ENCODE measurements around the gene ARFGAP2.

The ARFGAP2 gene

DNA sequence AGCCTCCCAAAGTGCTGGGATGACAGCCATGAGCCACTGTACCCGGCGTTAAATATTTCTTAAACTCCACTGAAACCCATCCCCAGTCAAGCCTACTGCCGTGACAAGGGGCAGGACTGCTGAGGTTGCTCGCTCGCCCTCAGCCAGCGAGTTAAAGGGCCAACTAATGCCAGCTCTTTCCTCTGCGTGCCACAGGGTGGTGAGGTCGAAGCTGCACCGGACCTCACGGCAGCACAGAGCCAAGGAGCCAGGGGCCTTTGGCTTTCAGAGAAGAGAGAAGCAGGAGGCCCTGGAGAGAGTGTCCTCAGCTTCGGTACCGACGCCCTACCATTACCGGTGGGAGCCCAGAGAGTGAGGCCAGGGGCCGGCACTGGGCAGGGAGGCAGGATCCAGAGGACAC, 12.8 kb downstream of the ARFGAP2 start:
- no peak overlapping the region for H3K4me2 ChIP-seq
- no peaks in the 10 kb centered on the region; the same call in 1 of the 2 replicates for H3K36me3 ChIP-seq (ENCODE audit: insufficient read depth)
- H3K27ac ChIP-seq: no peak overlapping the region
- no peaks in the 10 kb centered on the region for H4K20me1 ChIP-seq (ENCODE audit: insufficient read depth)
- no peak overlapping the region for H2AFZ ChIP-seq (ENCODE audit: low read depth)
- no peaks in the 10 kb centered on the region for H3K27me3 ChIP-seq (ENCODE audit: insufficient read depth, low read depth)
- H3K79me2 ChIP-seq (ENCODE audit: insufficient read depth, low read depth): no peaks in the 10 kb centered on the region
- H3K9ac ChIP-seq: no peak overlapping the region
- H3K4me1 ChIP-seq (ENCODE audit: low read depth, poor library complexity, severe bottlenecking): peaks cover 3% of the 10 kb centered on the region
- TF ChIP-seq, protein P1, sequence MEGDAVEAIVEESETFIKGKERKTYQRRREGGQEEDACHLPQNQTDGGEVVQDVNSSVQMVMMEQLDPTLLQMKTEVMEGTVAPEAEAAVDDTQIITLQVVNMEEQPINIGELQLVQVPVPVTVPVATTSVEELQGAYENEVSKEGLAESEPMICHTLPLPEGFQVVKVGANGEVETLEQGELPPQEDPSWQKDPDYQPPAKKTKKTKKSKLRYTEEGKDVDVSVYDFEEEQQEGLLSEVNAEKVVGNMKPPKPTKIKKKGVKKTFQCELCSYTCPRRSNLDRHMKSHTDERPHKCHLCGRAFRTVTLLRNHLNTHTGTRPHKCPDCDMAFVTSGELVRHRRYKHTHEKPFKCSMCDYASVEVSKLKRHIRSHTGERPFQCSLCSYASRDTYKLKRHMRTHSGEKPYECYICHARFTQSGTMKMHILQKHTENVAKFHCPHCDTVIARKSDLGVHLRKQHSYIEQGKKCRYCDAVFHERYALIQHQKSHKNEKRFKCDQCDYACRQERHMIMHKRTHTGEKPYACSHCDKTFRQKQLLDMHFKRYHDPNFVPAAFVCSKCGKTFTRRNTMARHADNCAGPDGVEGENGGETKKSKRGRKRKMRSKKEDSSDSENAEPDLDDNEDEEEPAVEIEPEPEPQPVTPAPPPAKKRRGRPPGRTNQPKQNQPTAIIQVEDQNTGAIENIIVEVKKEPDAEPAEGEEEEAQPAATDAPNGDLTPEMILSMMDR (conservative IDR thresholded peaks at IDR 0.05; ENCODE audit: low read depth, low read length): no peak
- H3K4me3 ChIP-seq (IDR thresholded peaks at IDR 0.05; ENCODE audit: insufficient read depth, low read depth, low read length): no peak overlapping the region

DNA sequence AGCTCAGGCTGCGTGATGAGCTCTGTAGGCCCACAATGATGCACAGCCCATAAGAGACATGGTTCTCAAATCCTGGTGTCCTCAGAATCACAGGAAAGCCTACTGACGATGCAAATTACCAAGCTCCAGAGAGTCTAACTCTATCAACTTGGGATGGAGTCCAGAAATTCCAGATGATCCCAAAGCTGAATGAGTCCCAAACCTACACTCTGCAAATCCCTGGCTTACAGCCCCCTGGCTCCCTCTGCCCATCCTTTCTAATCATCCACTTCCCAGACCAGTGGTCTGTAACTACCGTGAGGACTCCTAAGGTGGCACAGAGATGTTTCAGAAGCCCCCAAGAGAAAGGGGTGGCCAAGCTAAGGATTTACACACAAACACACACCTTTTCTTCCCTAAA, 13.5 kb downstream of the ARFGAP2 start:
- Histone ChIP-seq H3K4me3 (IDR thresholded peaks at IDR 0.05; ENCODE audit: insufficient read depth, low read depth, low read length) (no peak overlapping the region), H3K79me2 (ENCODE audit: insufficient read depth, low read depth) (no peaks in the 10 kb centered on the region), H4K20me1 (ENCODE audit: insufficient read depth) (no peaks in the 10 kb centered on the region), H2AFZ (ENCODE audit: low read depth) (no peak overlapping the region), H3K36me3 (ENCODE audit: insufficient read depth) (no peaks in the 10 kb centered on the region; the same call in 1 of the 2 replicates), H3K27ac (no peak overlapping the region), H3K4me2 (no peak overlapping the region), H3K27me3 (ENCODE audit: insufficient read depth, low read depth) (no peaks in the 10 kb centered on the region), H3K9ac (no peak overlapping the region), H3K4me1 (ENCODE audit: low read depth, poor library complexity, severe bottlenecking) (peaks cover 3% of the 10 kb centered on the region)
- TF ChIP-seq, protein P1 (conservative IDR thresholded peaks at IDR 0.05; ENCODE audit: low read depth, low read length): no peak

DNA sequence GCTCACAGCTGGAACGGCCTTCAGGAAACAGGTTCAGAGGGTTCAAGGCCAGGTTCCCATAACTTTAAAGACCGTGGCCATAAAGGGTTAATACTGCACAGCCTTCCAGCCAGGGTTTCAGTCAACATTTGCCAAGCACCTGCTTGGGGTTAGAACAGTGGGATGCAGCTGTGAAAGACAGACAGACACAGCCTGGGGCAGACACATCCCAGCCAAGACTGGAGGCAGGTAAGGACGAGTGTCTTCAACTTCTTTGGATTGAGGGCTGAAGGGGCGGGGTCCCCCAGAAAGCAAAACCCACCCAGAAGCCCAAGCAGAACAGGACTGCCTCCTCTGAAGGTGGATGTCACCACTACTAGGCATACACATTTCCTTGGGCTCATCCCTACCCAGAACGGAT, 14.3 kb downstream of the ARFGAP2 start:
- Histone ChIP-seq H3K27me3 (ENCODE audit: insufficient read depth, low read depth) (no peaks in the 10 kb centered on the region), H3K9ac (no peak overlapping the region), H3K36me3 (ENCODE audit: insufficient read depth) (no peaks in the 10 kb centered on the region), H3K4me2 (no peak overlapping the region), H3K27ac (no peak overlapping the region), H3K4me1 (ENCODE audit: low read depth, poor library complexity, severe bottlenecking) (peaks cover 3% of the 10 kb centered on the region), H2AFZ (ENCODE audit: low read depth) (no peak overlapping the region), H3K79me2 (ENCODE audit: insufficient read depth, low read depth) (no peaks in the 10 kb centered on the region), H3K4me3 (IDR thresholded peaks at IDR 0.05; ENCODE audit: insufficient read depth, low read depth, low read length) (no peak overlapping the region), H4K20me1 (ENCODE audit: insufficient read depth) (no peaks in the 10 kb centered on the region)
- TF ChIP-seq, protein P1 (conservative IDR thresholded peaks at IDR 0.05; ENCODE audit: low read depth, low read length): no peak

DNA sequence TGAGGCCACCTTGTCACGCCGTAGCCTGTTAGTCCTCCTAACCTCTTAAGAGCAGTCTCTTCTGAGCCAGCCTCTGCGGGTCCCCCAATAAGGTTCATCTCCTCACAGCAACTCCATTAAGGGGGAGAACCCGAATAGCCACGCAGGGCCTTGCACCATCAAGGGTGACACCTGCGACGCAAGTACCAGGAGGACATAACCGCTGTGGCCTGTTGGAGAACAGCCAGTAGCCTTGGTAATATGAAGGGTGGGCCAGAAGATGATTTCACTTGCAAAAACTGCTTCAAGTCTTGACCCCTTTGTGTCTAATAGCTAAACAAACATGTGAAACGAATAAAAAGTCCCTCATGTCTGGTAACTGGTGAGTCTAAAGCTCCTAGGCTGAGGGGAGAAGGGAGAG, 14.8 kb downstream of the ARFGAP2 start:
- TF ChIP-seq, protein P1 (conservative IDR thresholded peaks at IDR 0.05; ENCODE audit: low read depth, low read length): no peak
- no peak overlapping the region for H3K27ac ChIP-seq
- H3K79me2 ChIP-seq (ENCODE audit: insufficient read depth, low read depth): no peaks in the 10 kb centered on the region
- H3K4me3 ChIP-seq (IDR thresholded peaks at IDR 0.05; ENCODE audit: insufficient read depth, low read depth, low read length): no peak overlapping the region
- H4K20me1 ChIP-seq (ENCODE audit: insufficient read depth): no peaks in the 10 kb centered on the region
- H3K4me2 ChIP-seq: no peak overlapping the region
- no peaks in the 10 kb centered on the region for H3K27me3 ChIP-seq (ENCODE audit: insufficient read depth, low read depth)
- H3K9ac ChIP-seq: no peak overlapping the region
- H2AFZ ChIP-seq (ENCODE audit: low read depth): no peak overlapping the region
- H3K36me3 ChIP-seq (ENCODE audit: insufficient read depth): no peaks in the 10 kb centered on the region
- peaks cover 3% of the 10 kb centered on the region for H3K4me1 ChIP-seq (ENCODE audit: low read depth, poor library complexity, severe bottlenecking)

Measured in KMS-11 (cell line).